Endodermal cell (in vitro differentiated cells): ENCODE results near the gene ADAMTS13. TPM values are rescaled to one million over a fixed set of nuclear protein-coding genes. Genes with fewer than 3 reads are reported as not detected.

Experiments
- DNase-seq: peaks from one replicate; pipeline ENCODE4 v3.0.0-alpha.2; 2017
- H3K27ac ChIP-seq: 2 replicates; pipeline ENCODE4 v1.5.1; 2013; ENCODE audit warnings: mild to moderate bottlenecking, low read depth, low read length, moderate library complexity
- H3K27me3 ChIP-seq: 2 replicates; pipeline ENCODE4 v1.6.1; 2013; ENCODE audit warnings: mild to moderate bottlenecking, low read length, moderate library complexity; ENCODE audit not compliant: insufficient read depth, control insufficient read depth, poor library complexity, severe bottlenecking
- H3K36me3 ChIP-seq: 2 replicates; pipeline ENCODE4 v1.7.0; 2013; ENCODE audit warnings: mild to moderate bottlenecking, low read length, moderate library complexity; ENCODE audit not compliant: control insufficient read depth, insufficient read depth
- H3K4me1 ChIP-seq: one replicate; pipeline ENCODE4 v1.7.0; 2013; ENCODE audit warnings: low read length; ENCODE audit not compliant: control insufficient read depth, insufficient read depth
- H3K4me3 ChIP-seq: 2 replicates; pipeline ENCODE4 v1.5.1; 2013; ENCODE audit warnings: mild to moderate bottlenecking, low read length, moderate library complexity
- H3K9ac ChIP-seq: 2 replicates; pipeline ENCODE4 v1.6.1; 2013; ENCODE audit warnings: mild to moderate bottlenecking, low read length, moderate library complexity; ENCODE audit not compliant: poor library complexity, severe bottlenecking; ENCODE audit errors: extremely low read depth
- H3K9me3 ChIP-seq: 2 replicates; pipeline ENCODE4 v1.6.1; 2013; ENCODE audit warnings: mild to moderate bottlenecking, low read length, moderate library complexity; ENCODE audit not compliant: control insufficient read depth
- H3K27ac Mint-ChIP-seq: 2 replicates; pipeline ENCODE4 v1.8.0; 2020; ENCODE audit warnings: mixed read lengths
- H3K27me3 Mint-ChIP-seq: 2 replicates; pipeline ENCODE4 v1.8.0; 2021; ENCODE audit warnings: mild to moderate bottlenecking, mixed read lengths; ENCODE audit not compliant: insufficient read depth
- H3K36me3 Mint-ChIP-seq: 2 replicates; pipeline ENCODE4 v1.8.0; 2020; ENCODE audit warnings: low read depth, mixed read lengths
- H3K4me1 Mint-ChIP-seq: 2 replicates; pipeline ENCODE4 v1.8.0; 2020; ENCODE audit warnings: mixed read lengths
- H3K4me3 Mint-ChIP-seq: 2 replicates; pipeline ENCODE4 v1.8.0; 2020; ENCODE audit warnings: mild to moderate bottlenecking, moderate library complexity, mixed read lengths
- H3K9me3 Mint-ChIP-seq: 2 replicates; pipeline ENCODE4 v1.8.0; 2020; ENCODE audit warnings: mild to moderate bottlenecking, mixed read lengths
- WGBS, 2 experiments: methylation state at CpG; one replicate each; pipeline versions ENCODE4 v1.1.5 to v1.1.7; 2013; ENCODE audit warnings: missing lambda C conversion rate in 2 of 2, mixed read lengths in 1 of 2; ENCODE audit not compliant: insufficient coverage in 1 of 2, insufficient read length in 1 of 2; 5-methylcytosine and 5-hydroxymethylcytosine counted together
- total RNA-seq, 2 donors: library from RNA; stranded (reverse); fragmentation: NEBNext Ultra II Directional in 1 of 2; extraction: Animal tissue kit (Norgen Biotek cat#: 25700) in 1 of 2; gene quantifications; 2 replicates in 1 of 2; 3 replicates in 1 of 2; pipeline ENCODE4 v1.2.1, GENCODE V29; 2021
- TF ChIP-seq, protein P1 (sequence below): fragments of 200-600 bp; sonication (generic); conservative IDR thresholded peaks from 2 replicates; pipeline ENCODE4 v1.5.0; 2021; ENCODE audit warnings: antibody characterized with exemption, mild to moderate bottlenecking

ADAMTS13 gene
- total RNA-seq, 2 donors from 2014 or later = 13.5 to 21.7 TPM

GRCh38 chr9:133484671-133485437 lies 62.7 kb downstream of the ADAMTS13 start:
- Histone ChIP-seq H3K27ac (no peak overlapping the region), H3K4me1 (no peaks in the 10 kb centered on the region), H3K4me3 (no peak overlapping the region), H3K9me3 (no peaks in the 10 kb centered on the region), H3K9ac (no peak overlapping the region), H3K36me3 (no peaks in the 10 kb centered on the region), H3K27me3 (peaks cover 8% of the 10 kb centered on the region)
- no peak overlapping the region for H3K4me3 Mint-ChIP-seq
- TF ChIP-seq, protein P1, sequence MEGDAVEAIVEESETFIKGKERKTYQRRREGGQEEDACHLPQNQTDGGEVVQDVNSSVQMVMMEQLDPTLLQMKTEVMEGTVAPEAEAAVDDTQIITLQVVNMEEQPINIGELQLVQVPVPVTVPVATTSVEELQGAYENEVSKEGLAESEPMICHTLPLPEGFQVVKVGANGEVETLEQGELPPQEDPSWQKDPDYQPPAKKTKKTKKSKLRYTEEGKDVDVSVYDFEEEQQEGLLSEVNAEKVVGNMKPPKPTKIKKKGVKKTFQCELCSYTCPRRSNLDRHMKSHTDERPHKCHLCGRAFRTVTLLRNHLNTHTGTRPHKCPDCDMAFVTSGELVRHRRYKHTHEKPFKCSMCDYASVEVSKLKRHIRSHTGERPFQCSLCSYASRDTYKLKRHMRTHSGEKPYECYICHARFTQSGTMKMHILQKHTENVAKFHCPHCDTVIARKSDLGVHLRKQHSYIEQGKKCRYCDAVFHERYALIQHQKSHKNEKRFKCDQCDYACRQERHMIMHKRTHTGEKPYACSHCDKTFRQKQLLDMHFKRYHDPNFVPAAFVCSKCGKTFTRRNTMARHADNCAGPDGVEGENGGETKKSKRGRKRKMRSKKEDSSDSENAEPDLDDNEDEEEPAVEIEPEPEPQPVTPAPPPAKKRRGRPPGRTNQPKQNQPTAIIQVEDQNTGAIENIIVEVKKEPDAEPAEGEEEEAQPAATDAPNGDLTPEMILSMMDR = no peak
- WGBS, 2 experiments = 80 to 86% methylated on average over 12 to 22 of the region's 22 CpGs
- H3K9me3 Mint-ChIP-seq = no peaks in the 10 kb centered on the region
- H3K4me1 Mint-ChIP-seq = no peaks in the 10 kb centered on the region
- DNase-seq = no peak
- H3K36me3 Mint-ChIP-seq = no peaks in the 10 kb centered on the region
- no peak overlapping the region for H3K27ac Mint-ChIP-seq
- peaks cover 18% of the 10 kb centered on the region for H3K27me3 Mint-ChIP-seq

- H3K9me3 Mint-ChIP-seq = no peaks in the 10 kb centered on the region
- Histone ChIP-seq H3K27me3 (peaks cover 6% of the 10 kb centered on the region), H3K9ac (no peak overlapping the region), H3K27ac (no peak overlapping the region), H3K36me3 (no peaks in the 10 kb centered on the region), H3K4me3 (no peak overlapping the region), H3K4me1 (no peaks in the 10 kb centered on the region), H3K9me3 (no peaks in the 10 kb centered on the region)
- H3K4me3 Mint-ChIP-seq = no peak overlapping the region
- 84 to 86% methylated on average over 18 to 25 of the region's 25 CpGs for WGBS, 2 experiments
- TF ChIP-seq, protein P1 = no peak
- H3K36me3 Mint-ChIP-seq = no peaks in the 10 kb centered on the region
- peaks cover 15% of the 10 kb centered on the region for H3K27me3 Mint-ChIP-seq
- H3K4me1 Mint-ChIP-seq = no peaks in the 10 kb centered on the region
- no peak overlapping the region for H3K27ac Mint-ChIP-seq
- DNase-seq = peak; percentile 69
Observed at GRCh38 chr9:133485531-133486260, 63.5 kb downstream of the ADAMTS13 start.

GRCh38 chr9:133487331-133487725 lies 65.2 kb downstream of the ADAMTS13 start:
- no peaks in the 10 kb centered on the region for H3K4me1 Mint-ChIP-seq
- H3K9me3 Mint-ChIP-seq = no peaks in the 10 kb centered on the region
- H3K27ac Mint-ChIP-seq = no peak overlapping the region
- no peak overlapping the region for H3K27ac ChIP-seq
- H3K36me3 Mint-ChIP-seq = no peaks in the 10 kb centered on the region
- no peak overlapping the region for H3K4me3 Mint-ChIP-seq
- peaks cover 10% of the 10 kb centered on the region for H3K27me3 Mint-ChIP-seq
- H3K36me3 ChIP-seq = no peaks in the 10 kb centered on the region
- no peak overlapping the region for H3K4me3 ChIP-seq
- H3K4me1 ChIP-seq = no peaks in the 10 kb centered on the region
- no peak for DNase-seq
- H3K27me3 ChIP-seq = peaks cover 6% of the 10 kb centered on the region
- WGBS, 2 experiments = 92 to 96% methylated on average over 8 of the region's 8 CpGs
- TF ChIP-seq, protein P1 = no peak
- no peak overlapping the region for H3K9ac ChIP-seq
- H3K9me3 ChIP-seq = no peaks in the 10 kb centered on the region
